GM21515 (cell line): ENCODE results near the gene WDR33.

Experiments used
- ATAC-seq: cut with Tn5 transposase; IDR thresholded peaks from one replicate; pipeline ENCODE4 v1.9.1; 2021; ENCODE audit not compliant: unreplicated experiment

The WDR33 gene

GRCh38 chr2:127721978-127722355, 89.0 kb downstream of the WDR33 start:
- no peak for ATAC-seq

- ATAC-seq = no peak
Measured at GRCh38 chr2:127721311-127721977, 89.5 kb downstream of the WDR33 start.

- no peak for ATAC-seq
Measured at GRCh38 chr2:127719301-127720218, 91.4 kb downstream of the WDR33 start.

- no peak for ATAC-seq
Measured at GRCh38 chr2:127718271-127718670, 92.7 kb downstream of the WDR33 start.

- ATAC-seq = no peak
Measured at GRCh38 chr2:127715778-127716449, 95.1 kb downstream of the WDR33 start.

GRCh38 chr2:127713562-127713961, 97.4 kb downstream of the WDR33 start:
- no peak for ATAC-seq

GRCh38 chr2:127712999-127713398, 98.0 kb downstream of the WDR33 start:
- ATAC-seq = no peak

GRCh38 chr2:127709336-127709735, 101.6 kb downstream of the WDR33 start:
- ATAC-seq = no peak

- no peak for ATAC-seq
Measured at GRCh38 chr2:127707890-127708648, 102.9 kb downstream of the WDR33 start.

GRCh38 chr2:127706215-127706990, 104.6 kb downstream of the WDR33 start:
- ATAC-seq = no peak

- no peak for ATAC-seq
Measured at GRCh38 chr2:127705391-127706065, 105.4 kb downstream of the WDR33 start.

GRCh38 chr2:127704641-127705390, 106.2 kb downstream of the WDR33 start:
- no peak for ATAC-seq

GRCh38 chr2:127703282-127703681, 107.7 kb downstream of the WDR33 start:
- ATAC-seq = no peak

- no peak for ATAC-seq
Measured at GRCh38 chr2:127702395-127703009, 108.5 kb downstream of the WDR33 start.

GRCh38 chr2:127701651-127702394, 109.1 kb downstream of the WDR33 start:
- peak; percentile 56 for ATAC-seq

- ATAC-seq = peak; percentile 66
Measured at GRCh38 chr2:127701193-127701650, 109.7 kb downstream of the WDR33 start, which contains the start of gene SFT2D3. Gene SFT2D3 (plus strand): TSS chr2:127701497. CDS start chr2:127701529, 32 bp downstream.

- ATAC-seq = peak; percentile 52
Measured at GRCh38 chr2:127700527-127701192, 110.3 kb downstream of the WDR33 start.
